Tibial nerve (tissue), 4 donors: ENCODE results near the gene DACT3. TPM values are rescaled to one million over a fixed set of nuclear protein-coding genes. Genes with fewer than 3 reads are reported as not detected.

ENCODE experiments used
- DNase-seq, 2 donors: peaks; one replicate each; pipeline ENCODE4 v3.0.0-alpha.2; 2019; ENCODE audit warnings: low spot score in 2 of 2
- H3K27ac ChIP-seq, 4 donors: fragments of 200-600 bp; sonication (generic) in 3 of 4; one replicate each; pipeline ENCODE4 v1.5.1; 2017 to 2019; ENCODE audit warnings: mild to moderate bottlenecking in 1 of 4
- H3K27me3 ChIP-seq, 2 donors: fragments of 200-600 bp; sonication (generic) in 1 of 2; one replicate each; pipeline versions ENCODE4 v1.5.1 to v1.6.0; 2017 to 2019
- H3K36me3 ChIP-seq, 3 donors: fragments of 200-600 bp; sonication (generic); one replicate each; pipeline ENCODE4 v1.5.1; 2018 to 2019
- H3K4me1 ChIP-seq, 4 donors: fragments of 200-600 bp; sonication (generic) in 3 of 4; one replicate each; pipeline ENCODE4 v1.5.1; 2017 to 2019
- H3K4me3 ChIP-seq, 4 donors: fragments of 200-600 bp; sonication (generic) in 3 of 4; one replicate each; pipeline ENCODE4 v1.5.1; 2017 to 2019; ENCODE audit warnings: mild to moderate bottlenecking in 1 of 4, moderate library complexity in 1 of 4
- H3K9me3 ChIP-seq, 4 donors: fragments of 200-600 bp; sonication (generic) in 3 of 4; one replicate each; pipeline ENCODE4 v1.5.1; 2017 to 2019
- EP300 ChIP-seq, 2 donors: sonication (generic); formaldehyde crosslinking; IDR thresholded peaks; one replicate each; pipeline ENCODE4 v1.6.1; 2017; ENCODE audit warnings: antibody characterized with exemption in 2 of 2, mild to moderate bottlenecking in 1 of 2
- POLR2A ChIP-seq, 2 donors: fragments of 450-650 bp; IDR thresholded peaks; one replicate each; pipeline ENCODE4 v1.6.1; 2017; ENCODE audit warnings: antibody characterized with exemption in 2 of 2, mild to moderate bottlenecking in 2 of 2, moderate library complexity in 2 of 2
- WGBS, 2 donors: methylation state at CpG; one replicate each; pipeline ENCODE4 v1.1.5; 2018; 5-methylcytosine and 5-hydroxymethylcytosine counted together
- total RNA-seq, 4 donors: library from RNA; depleted of rRNA; stranded (reverse); fragments of >200 nt; gene quantifications; one replicate each; pipeline ENCODE4 v1.1.0, GENCODE V29; 2016
- TF ChIP-seq, protein P1 (sequence below), 5 experiments: fragments of 200-600 bp in 3 of 5; fragments of 450-650 bp in 2 of 5; sonication (generic) in 3 of 5; IDR thresholded peaks; one replicate each; pipeline ENCODE4 v1.5.1; 2016 to 2019; ENCODE audit warnings: antibody characterized with exemption in 5 of 5, mild to moderate bottlenecking in 3 of 5, moderate library complexity in 2 of 5

The DACT3 gene
- total RNA-seq, 4 donors from 2014 or later: 7.1 to 11.7 (median 8.2) TPM

DNA sequence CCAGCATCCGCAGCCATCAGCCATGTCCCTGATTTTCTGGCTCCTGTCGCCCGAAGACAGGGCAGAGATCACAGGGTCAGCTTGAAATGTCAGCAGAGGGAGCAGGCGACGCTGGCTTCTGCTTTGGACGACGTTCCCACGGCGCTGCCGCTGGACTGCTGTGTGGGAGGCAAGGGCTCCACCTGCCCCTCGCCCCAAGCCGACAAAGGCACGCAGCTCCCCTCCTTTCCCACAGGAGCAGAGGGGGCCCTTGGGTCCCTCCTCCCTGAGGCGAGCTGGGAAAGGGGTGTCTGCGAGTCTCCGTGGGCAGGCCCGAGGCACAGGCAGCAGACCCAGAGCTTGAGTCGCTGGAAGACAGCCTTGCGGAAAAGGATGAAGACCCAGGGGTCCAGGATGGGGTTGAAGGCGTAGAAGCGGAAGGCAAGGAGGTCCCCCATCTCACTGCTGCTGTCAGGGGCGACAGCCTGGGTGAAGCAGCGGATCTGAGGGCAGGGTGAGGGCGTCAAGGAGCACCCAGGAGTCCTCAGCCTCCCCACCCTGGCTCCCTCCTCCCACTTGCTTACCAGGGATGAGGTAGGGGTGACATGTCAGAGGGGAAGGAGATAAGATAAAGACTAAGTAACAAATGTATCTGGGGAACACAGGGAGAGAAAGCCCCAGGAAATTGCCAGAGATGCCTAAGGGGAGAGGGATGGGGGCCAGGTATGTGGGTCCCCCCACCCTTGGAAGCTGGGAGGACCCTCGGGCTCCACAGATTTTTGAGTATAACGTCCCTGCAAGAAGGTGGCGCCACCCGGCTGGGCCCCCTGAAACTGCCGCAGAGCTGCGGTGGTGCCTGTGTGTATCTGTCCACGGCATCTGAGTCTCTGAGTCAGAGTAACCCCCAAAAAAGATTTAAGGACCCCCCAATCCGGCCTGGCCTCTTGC lies 39.5 kb downstream of the DACT3 start:
- WGBS, 2 donors: 55 to 62% methylated on average over 23 to 32 of the region's 32 CpGs
- no peak overlapping the region for H3K4me3 ChIP-seq
- no peak for DNase-seq
- H3K9me3 ChIP-seq: no peaks in the 10 kb centered on the region
- no peaks in the 10 kb centered on the region for H3K36me3 ChIP-seq
- no peaks in the 10 kb centered on the region for H3K27me3 ChIP-seq
- peaks cover 0 to 81% (median 68%) of the 10 kb centered on the region in 4 donors for H3K4me1 ChIP-seq
- no peak for TF ChIP-seq POLR2A (IDR thresholded peaks at IDR 0.05)
- TF ChIP-seq, protein P1, sequence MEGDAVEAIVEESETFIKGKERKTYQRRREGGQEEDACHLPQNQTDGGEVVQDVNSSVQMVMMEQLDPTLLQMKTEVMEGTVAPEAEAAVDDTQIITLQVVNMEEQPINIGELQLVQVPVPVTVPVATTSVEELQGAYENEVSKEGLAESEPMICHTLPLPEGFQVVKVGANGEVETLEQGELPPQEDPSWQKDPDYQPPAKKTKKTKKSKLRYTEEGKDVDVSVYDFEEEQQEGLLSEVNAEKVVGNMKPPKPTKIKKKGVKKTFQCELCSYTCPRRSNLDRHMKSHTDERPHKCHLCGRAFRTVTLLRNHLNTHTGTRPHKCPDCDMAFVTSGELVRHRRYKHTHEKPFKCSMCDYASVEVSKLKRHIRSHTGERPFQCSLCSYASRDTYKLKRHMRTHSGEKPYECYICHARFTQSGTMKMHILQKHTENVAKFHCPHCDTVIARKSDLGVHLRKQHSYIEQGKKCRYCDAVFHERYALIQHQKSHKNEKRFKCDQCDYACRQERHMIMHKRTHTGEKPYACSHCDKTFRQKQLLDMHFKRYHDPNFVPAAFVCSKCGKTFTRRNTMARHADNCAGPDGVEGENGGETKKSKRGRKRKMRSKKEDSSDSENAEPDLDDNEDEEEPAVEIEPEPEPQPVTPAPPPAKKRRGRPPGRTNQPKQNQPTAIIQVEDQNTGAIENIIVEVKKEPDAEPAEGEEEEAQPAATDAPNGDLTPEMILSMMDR (IDR thresholded peaks at IDR 0.05): peak in 1 of 5 experiments; percentile 5
- H3K27ac ChIP-seq: peak overlapping the region; percentile 2 to 68 (median 62)

- H3K4me1 ChIP-seq: peaks cover 0 to 80% (median 68%) of the 10 kb centered on the region in 4 donors
- TF ChIP-seq, protein P1 (IDR thresholded peaks at IDR 0.05): no peak
- TF ChIP-seq EP300 (IDR thresholded peaks at IDR 0.05) (no peak), POLR2A (IDR thresholded peaks at IDR 0.05) (no peak)
- 39 to 41% methylated on average over 4 to 6 of the region's 6 CpGs for WGBS, 2 donors
- H3K27me3 ChIP-seq: no peaks in the 10 kb centered on the region
- peak overlapping the region; percentile 2 to 68 (median 62) for H3K27ac ChIP-seq
- H3K4me3 ChIP-seq: no peak overlapping the region
- H3K9me3 ChIP-seq: no peaks in the 10 kb centered on the region
- DNase-seq: no peak
- H3K36me3 ChIP-seq: no peaks in the 10 kb centered on the region
Observed at GRCh38 chr19:46620716-46621115, 40.3 kb downstream of the DACT3 start.

GRCh38 chr19:46620267-46620666 lies 40.7 kb downstream of the DACT3 start:
- TF ChIP-seq POLR2A (IDR thresholded peaks at IDR 0.05) (no peak), EP300 (IDR thresholded peaks at IDR 0.05) (no peak)
- TF ChIP-seq, protein P1 (IDR thresholded peaks at IDR 0.05): no peak
- H3K27me3 ChIP-seq: no peaks in the 10 kb centered on the region
- H3K4me3 ChIP-seq: no peak overlapping the region
- H3K9me3 ChIP-seq: no peaks in the 10 kb centered on the region
- peaks cover 0 to 75% (median 65%) of the 10 kb centered on the region in 4 donors for H3K4me1 ChIP-seq
- 79 to 84% methylated on average over 3 of the region's 3 CpGs for WGBS, 2 donors
- DNase-seq: no peak
- H3K36me3 ChIP-seq: no peaks in the 10 kb centered on the region
- H3K27ac ChIP-seq: peak overlapping the region in 3 of 4 donors; percentile 34 to 70 (median 68)

- Histone ChIP-seq H3K4me1 (peaks cover 0 to 71% (median 55%) of the 10 kb centered on the region in 4 donors), H3K27ac (peak overlapping the region in 3 of 4 donors; percentile 34 to 47 (median 41)), H3K4me3 (no peak overlapping the region), H3K27me3 (no peaks in the 10 kb centered on the region), H3K9me3 (no peaks in the 10 kb centered on the region), H3K36me3 (no peaks in the 10 kb centered on the region)
- DNase-seq: no peak
- 53 to 58% methylated on average over 9 of the region's 9 CpGs for WGBS, 2 donors
- TF ChIP-seq, protein P1 (IDR thresholded peaks at IDR 0.05): no peak
- TF ChIP-seq EP300 (IDR thresholded peaks at IDR 0.05) (peak in 1 of 2 donors; percentile 35), POLR2A (IDR thresholded peaks at IDR 0.05) (no peak)
Observed at GRCh38 chr19:46618670-46619231, 42.2 kb downstream of the DACT3 start.

DNA sequence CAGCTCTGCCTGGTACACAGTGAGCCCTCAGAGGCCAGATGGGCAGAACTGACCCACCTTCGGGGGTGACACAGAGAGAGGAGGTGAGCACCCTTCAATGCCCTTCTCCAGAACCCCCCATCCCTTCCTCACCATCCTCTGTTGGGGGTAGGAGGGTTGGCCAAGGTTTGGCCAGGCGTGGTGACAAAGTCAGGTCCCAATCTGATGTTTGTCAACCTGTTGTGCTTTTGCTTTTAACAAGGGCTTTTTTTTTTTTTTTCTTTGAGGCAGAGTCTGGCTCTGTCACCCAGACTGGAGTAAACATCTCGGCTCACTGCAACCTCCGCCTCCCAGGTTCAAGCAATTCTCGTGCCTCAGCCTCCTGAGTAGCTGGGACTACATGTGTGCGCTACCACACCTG lies 43.4 kb downstream of the DACT3 start:
- TF ChIP-seq, protein P1 (IDR thresholded peaks at IDR 0.05): no peak
- TF ChIP-seq POLR2A (IDR thresholded peaks at IDR 0.05) (no peak), EP300 (IDR thresholded peaks at IDR 0.05) (no peak)

More for the DNA sequence above, 43.4 kb downstream of the DACT3 start:
- H3K27me3 ChIP-seq: no peaks in the 10 kb centered on the region
- 91 to 92% methylated on average over 6 of the region's 6 CpGs for WGBS, 2 donors
- no peak for DNase-seq
- no peak overlapping the region for H3K4me3 ChIP-seq
- no peaks in the 10 kb centered on the region for H3K36me3 ChIP-seq
- peaks cover 0 to 68% (median 49%) of the 10 kb centered on the region in 4 donors for H3K4me1 ChIP-seq
- H3K27ac ChIP-seq: peak overlapping the region in 2 of 4 donors; percentile 26 to 50
- H3K9me3 ChIP-seq: no peaks in the 10 kb centered on the region
